ENCODE data around the gene SPATA32. TPM values are rescaled to one million over a fixed set of nuclear protein-coding genes. Genes with fewer than 3 reads are reported as not detected.
"Not testable (repeated sequence)": the region's sequence is repeated elsewhere in the genome, so short reads cannot be mapped to it uniquely, and the experiment has no call there.

SPATA32 gene
- total RNA-seq, 2 experiments from 2014 or later, result 0.53 to 0.65 TPM

DNA sequence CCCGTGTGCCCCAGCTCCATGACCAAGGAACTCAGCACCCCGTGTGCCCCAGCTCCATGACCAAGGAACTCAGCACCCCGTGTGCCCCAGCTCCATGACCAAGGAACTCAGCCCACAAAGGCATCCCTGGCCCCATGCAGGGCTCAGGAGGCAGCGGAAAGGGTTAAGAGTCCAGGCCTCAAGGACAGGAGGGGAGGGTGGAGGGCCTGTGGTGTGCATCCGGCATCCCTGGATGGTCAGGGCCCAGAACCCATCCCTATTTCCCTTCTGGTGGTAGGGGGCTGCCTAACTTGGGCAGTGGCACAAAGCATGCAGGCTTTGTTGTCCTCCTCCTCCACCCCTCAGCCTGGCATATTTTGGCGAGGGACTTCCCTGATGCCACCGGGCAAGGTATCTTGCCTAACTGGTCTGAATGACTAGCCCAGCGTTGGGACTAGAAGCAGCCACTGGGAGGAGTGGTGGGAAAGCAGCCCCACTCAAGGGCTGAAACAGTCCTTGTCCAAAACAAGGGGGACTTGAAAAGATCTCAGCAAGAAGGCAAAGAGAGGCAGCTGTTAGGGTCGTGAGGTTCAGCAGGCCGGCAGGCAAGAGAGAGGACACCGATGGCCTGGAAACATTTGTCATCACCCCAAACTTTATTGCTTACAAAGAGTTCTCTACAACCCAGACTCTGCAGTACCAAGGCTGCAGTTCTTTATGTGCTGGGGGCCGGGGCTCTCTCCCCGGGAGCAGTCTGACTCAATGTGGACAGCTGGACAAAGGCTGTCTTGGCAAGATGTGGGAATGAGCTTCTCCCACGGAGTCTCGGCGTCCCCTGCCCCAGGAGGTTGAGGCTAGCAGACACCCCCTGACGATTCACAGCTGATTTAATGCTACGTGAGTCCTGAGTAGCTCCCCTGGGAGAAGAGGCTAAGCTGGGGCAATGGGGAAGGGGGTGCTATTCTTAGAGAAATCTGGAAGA lies 902 bp upstream of the SPATA32 start:
- POLR2A ChIA-PET, result interaction anchor here (0.6 to 5.2 kb wide), 6 partner anchors 15 to 128 kb away, joined by 3 to 34 read pairs (median 6); partner anchors contain the start of gene HEXIM1
- Mint-ChIP-seq H3K36me3 (peaks cover 4% of the 10 kb centered on the region), H3K27ac (peak overlapping the region; percentile 92), H3K27me3 (no peaks in the 10 kb centered on the region), H3K4me3 (peak overlapping the region; percentile 85), H3K9me3 (no peaks in the 10 kb centered on the region), H3K4me1 (peaks cover 18% of the 10 kb centered on the region)
- DNase-seq (no peak), ATAC-seq (ENCODE audit: low read depth) (no peak)

- Mint-ChIP-seq H3K27me3 (no peaks in the 10 kb centered on the region), H3K36me3 (peaks cover 9% of the 10 kb centered on the region), H3K27ac (peak overlapping the region; percentile 92), H3K4me1 (peaks cover 28% of the 10 kb centered on the region), H3K4me3 (no peak overlapping the region), H3K9me3 (no peaks in the 10 kb centered on the region)
- ATAC-seq (ENCODE audit: low read depth), result no peak
- POLR2A ChIA-PET, result interaction anchor here (0.7 to 1.4 kb wide), 4 partner anchors 12 to 83 kb away, joined by 5 to 15 read pairs (median 6); no protein-coding TSS in a partner anchor
- no peak for DNase-seq
Observed at GRCh38 chr17:45260204-45260783, 1.6 kb downstream of the SPATA32 start.

DNA sequence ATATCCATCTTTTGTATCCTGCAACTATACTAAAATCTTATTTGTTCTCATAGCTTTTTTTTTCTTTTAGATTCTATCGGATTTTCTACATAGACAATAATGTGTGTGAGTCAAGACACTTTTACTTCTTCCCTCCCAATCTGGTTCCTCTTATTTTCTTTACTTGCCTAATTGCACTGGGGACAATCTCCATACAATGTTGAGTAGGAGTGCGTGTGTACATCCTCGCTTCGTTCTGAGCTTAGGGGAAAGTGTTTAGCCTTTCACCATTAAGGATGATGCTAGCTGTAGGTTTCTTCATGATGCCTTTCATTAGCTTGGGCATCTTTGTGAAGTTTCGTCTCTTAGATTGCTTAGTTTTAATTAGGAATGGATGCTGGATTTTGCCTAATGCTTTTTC lies 2.9 kb downstream of the SPATA32 start:
- POLR2A ChIA-PET, result interaction anchor here (1.6 to 2.2 kb wide), 2 partner anchors 11 to 111 kb away, joined by 6 to 17 read pairs; partner anchors contain the start of gene HEXIM1
- ATAC-seq (ENCODE audit: low read depth), result no peak
- no peak overlapping the region for H3K4me3 Mint-ChIP-seq

DNA sequence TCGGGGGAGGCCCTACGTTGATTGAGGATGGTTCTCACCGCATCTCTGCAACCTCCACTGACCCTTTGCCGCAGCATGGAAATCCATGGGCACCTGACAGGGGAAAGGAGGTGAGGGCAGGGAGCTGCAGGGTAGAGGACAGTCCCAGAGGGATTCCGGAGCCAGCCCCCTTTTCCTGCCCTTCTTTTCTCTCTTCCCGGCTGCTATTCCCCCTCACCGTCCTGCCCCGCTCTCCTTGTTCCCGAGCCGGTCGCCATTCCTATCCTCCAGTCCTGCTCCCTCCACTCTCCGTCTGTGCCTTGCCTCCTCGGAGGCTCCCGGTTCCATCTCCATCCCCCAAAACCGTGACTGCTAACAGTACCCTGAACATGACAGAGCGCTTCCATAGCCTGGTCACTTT lies 4.8 kb downstream of the SPATA32 start:
- H3K36me3 Mint-ChIP-seq, result peaks cover 7% of the 10 kb centered on the region
- H3K9me3 Mint-ChIP-seq, result no peaks in the 10 kb centered on the region
- ATAC-seq (ENCODE audit: low read depth) (no peak), DNase-seq (no peak)
- H3K27ac Mint-ChIP-seq, result peak overlapping the region; percentile 11
- H3K27me3 Mint-ChIP-seq, result no peaks in the 10 kb centered on the region
- peaks cover 46% of the 10 kb centered on the region for H3K4me1 Mint-ChIP-seq
- peak overlapping the region; percentile 43 for H3K4me3 Mint-ChIP-seq
- POLR2A ChIA-PET, result interaction anchor here (0.5 to 3.8 kb wide), 5 partner anchors 9 to 310 kb away, joined by 3 to 14 read pairs (median 7); no protein-coding TSS in a partner anchor

More for the DNA sequence above, 2.9 kb downstream of the SPATA32 start:
- no peaks in the 10 kb centered on the region for H3K9me3 Mint-ChIP-seq
- no peak for DNase-seq
- peaks cover 37% of the 10 kb centered on the region for H3K4me1 Mint-ChIP-seq
- peaks cover 11% of the 10 kb centered on the region for H3K36me3 Mint-ChIP-seq
- no peak overlapping the region for H3K27ac Mint-ChIP-seq
- H3K27me3 Mint-ChIP-seq, result no peaks in the 10 kb centered on the region

- peaks cover 48% of the 10 kb centered on the region for H3K4me1 Mint-ChIP-seq
- H3K4me3 Mint-ChIP-seq, result peak overlapping the region; percentile 67
- no peak for DNase-seq
- no peaks in the 10 kb centered on the region for H3K27me3 Mint-ChIP-seq
- ATAC-seq (ENCODE audit: low read depth), result peak; percentile 34
- POLR2A ChIA-PET, result interaction anchor here (0.5 to 3.8 kb wide), 6 partner anchors 9 to 310 kb away, joined by 3 to 14 read pairs (median 6); no protein-coding TSS in a partner anchor
- peaks cover 7% of the 10 kb centered on the region for H3K36me3 Mint-ChIP-seq
- H3K27ac Mint-ChIP-seq, result peak overlapping the region; percentile 77
- H3K9me3 Mint-ChIP-seq, result no peaks in the 10 kb centered on the region
Observed at GRCh38 chr17:45256114-45256966, 5.6 kb downstream of the SPATA32 start.

- H3K36me3 Mint-ChIP-seq, result peaks cover 13% of the 10 kb centered on the region
- DNase-seq, result no peak
- no peaks in the 10 kb centered on the region for H3K9me3 Mint-ChIP-seq
- no peak overlapping the region for H3K4me3 Mint-ChIP-seq
- peaks cover 43% of the 10 kb centered on the region for H3K4me1 Mint-ChIP-seq
- no peak for ATAC-seq (ENCODE audit: low read depth)
- peak overlapping the region; percentile 73 for H3K27ac Mint-ChIP-seq
- H3K27me3 Mint-ChIP-seq, result no peaks in the 10 kb centered on the region
- POLR2A ChIA-PET, result interaction anchor here (1.1 to 3.8 kb wide), 5 partner anchors 8 to 62 kb away, joined by 3 to 14 read pairs (median 4); partner anchors contain the start of gene MAP3K14
Observed at GRCh38 chr17:45255358-45255757, 6.5 kb downstream of the SPATA32 start.

GRCh38 chr17:45253879-45254278 lies 8.0 kb downstream of the SPATA32 start:
- Mint-ChIP-seq H3K4me3 (no peak overlapping the region), H3K27me3 (no peaks in the 10 kb centered on the region), H3K27ac (peak overlapping the region; percentile 52), H3K4me1 (peaks cover 49% of the 10 kb centered on the region), H3K36me3 (peaks cover 21% of the 10 kb centered on the region), H3K9me3 (no peaks in the 10 kb centered on the region)
- ATAC-seq (ENCODE audit: low read depth) (no peak), DNase-seq (no peak)
- POLR2A ChIA-PET, result interaction anchor here (0.8 to 3.8 kb wide), 3 partner anchors 24 to 32 kb away, joined by 3 to 12 read pairs (median 5); partner anchors contain the start of gene FMNL1

DNA sequence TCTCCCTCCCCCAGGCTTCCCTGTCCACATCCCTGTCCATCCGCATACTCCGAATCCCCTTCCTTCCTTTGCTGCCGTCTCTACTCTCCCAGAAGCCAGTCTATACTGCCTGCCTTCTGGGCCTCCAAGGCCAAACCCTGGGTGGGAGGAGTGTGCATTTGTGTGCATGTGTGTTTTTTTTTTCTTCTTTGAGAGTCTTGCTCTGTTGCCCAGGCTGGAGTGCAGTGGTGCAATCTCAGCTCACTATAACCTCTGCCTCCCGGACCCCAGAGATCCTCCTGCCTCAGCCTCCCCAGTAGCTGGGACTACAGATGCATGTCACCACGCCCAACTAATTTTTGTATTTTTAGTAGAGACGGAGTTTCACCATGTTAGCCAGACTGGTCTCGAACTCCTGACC lies 8.7 kb downstream of the SPATA32 start:
- DNase-seq; H3K4me3 Mint-ChIP-seq; ATAC-seq (ENCODE audit: low read depth); H3K9me3 Mint-ChIP-seq; H3K27me3 Mint-ChIP-seq: not testable (repeated sequence)
- Mint-ChIP-seq H3K36me3 (peaks cover 23% of the 10 kb centered on the region), H3K27ac (peak overlapping the region; percentile 52), H3K4me1 (peaks cover 55% of the 10 kb centered on the region)
- POLR2A ChIA-PET, result interaction anchor here (1.9 to 3.8 kb wide), 2 partner anchors 24 to 27 kb away, joined by 5 to 12 read pairs; no protein-coding TSS in a partner anchor

DNA sequence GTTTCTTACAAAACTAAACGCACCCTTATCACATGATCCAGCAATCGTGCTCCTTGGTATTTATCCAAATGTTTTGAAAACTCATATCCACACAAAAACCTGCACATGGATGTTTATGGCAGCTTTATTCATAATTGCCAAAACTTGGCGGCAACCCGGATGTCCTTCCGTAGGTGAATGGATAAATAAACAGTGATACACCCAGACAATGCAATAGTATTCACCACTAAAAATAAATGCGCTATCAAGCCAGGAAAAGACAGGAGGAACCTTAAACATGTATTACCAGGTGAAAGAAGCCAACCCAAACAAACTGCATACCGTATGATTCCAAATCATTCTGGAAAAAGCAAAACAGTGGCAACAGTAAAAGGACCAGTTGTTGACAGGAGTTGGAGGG lies 10.0 kb downstream of the SPATA32 start:
- no peak for DNase-seq
- POLR2A ChIA-PET, result interaction anchor here (0.8 to 9.4 kb wide), 2 partner anchors 22 to 137 kb away, joined by 7 to 91 read pairs; no protein-coding TSS in a partner anchor
- peaks cover 22% of the 10 kb centered on the region for H3K36me3 Mint-ChIP-seq
- H3K4me1 Mint-ChIP-seq, result peaks cover 57% of the 10 kb centered on the region
- no peak overlapping the region for H3K27ac Mint-ChIP-seq
- H3K4me3 Mint-ChIP-seq, result no peak overlapping the region
- H3K27me3 Mint-ChIP-seq, result no peaks in the 10 kb centered on the region
- H3K9me3 Mint-ChIP-seq, result no peaks in the 10 kb centered on the region
- no peak for ATAC-seq (ENCODE audit: low read depth)

DNA sequence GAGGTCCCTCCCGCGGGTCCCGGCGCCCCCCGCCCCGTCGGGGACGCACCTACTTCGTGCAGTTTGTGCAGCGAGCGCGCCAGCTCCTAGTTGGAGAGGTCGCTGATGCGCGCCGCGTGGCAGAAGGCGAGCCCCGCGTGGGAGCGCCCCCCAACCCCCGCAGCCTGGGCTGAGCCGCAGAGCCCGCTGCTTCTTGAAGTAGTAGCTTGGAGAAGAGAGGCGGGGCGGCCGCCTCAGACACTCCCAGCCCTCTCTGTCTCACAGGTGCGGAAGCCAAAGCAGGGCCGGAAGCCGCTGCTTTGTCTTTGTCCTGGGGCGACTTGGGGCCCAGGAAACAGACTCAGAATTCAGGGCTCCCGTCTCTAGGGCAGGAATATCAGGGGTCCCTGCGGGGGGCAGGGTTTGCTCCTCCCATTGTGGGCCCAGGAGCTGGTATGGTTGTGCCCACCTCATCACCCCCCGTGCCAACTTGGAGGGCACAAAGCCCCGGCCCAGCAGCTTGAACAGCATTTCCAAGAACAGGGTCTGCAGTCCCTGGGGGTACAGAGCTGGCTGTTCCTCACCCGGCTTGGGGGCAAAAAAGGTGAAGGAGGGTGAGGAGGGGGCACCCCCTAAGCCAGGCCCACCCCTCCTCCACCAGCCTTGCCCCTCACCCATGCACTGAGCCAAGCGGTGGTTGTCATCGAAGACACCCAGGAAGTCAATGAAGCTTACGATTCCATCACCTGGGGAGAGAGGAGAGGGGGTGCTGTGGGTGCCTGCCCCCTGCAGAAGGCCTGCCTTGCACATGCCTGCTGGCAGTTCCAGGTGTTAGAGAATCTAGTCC lies 13.5 kb downstream of the SPATA32 start:
- Mint-ChIP-seq H3K36me3 (peaks cover 25% of the 10 kb centered on the region), H3K4me1 (peaks cover 53% of the 10 kb centered on the region), H3K4me3 (peak overlapping the region; percentile 92), H3K27ac (peak overlapping the region; percentile 96), H3K27me3 (no peaks in the 10 kb centered on the region), H3K9me3 (no peaks in the 10 kb centered on the region)
- POLR2A ChIA-PET, result interaction anchor here (0.5 to 9.4 kb wide), 25 partner anchors 8 to 184 kb away, joined by 3 to 187 read pairs (median 6); partner anchors contain the start of genes ACBD4, ARHGAP27, FMNL1 and HEXIM1
- peak; percentile 81 for ATAC-seq (ENCODE audit: low read depth)
- DNase-seq, result peak; percentile 84

GRCh38 chr17:45247429-45248131 lies 14.3 kb downstream of the SPATA32 start:
- ATAC-seq (ENCODE audit: low read depth), result peak; percentile 81
- peaks cover 25% of the 10 kb centered on the region for H3K36me3 Mint-ChIP-seq

More at GRCh38 chr17:45247429-45248131, 14.3 kb downstream of the SPATA32 start:
- POLR2A ChIA-PET, result interaction anchor here (0.6 to 9.4 kb wide), 21 partner anchors 9 to 185 kb away, joined by 3 to 187 read pairs (median 8); partner anchors contain the start of genes ARHGAP27, FMNL1, HEXIM1 and HEXIM2
- Mint-ChIP-seq H3K4me3 (peak overlapping the region; percentile 92), H3K27ac (peak overlapping the region; percentile 97), H3K9me3 (no peaks in the 10 kb centered on the region), H3K27me3 (no peaks in the 10 kb centered on the region), H3K4me1 (peaks cover 47% of the 10 kb centered on the region)
- DNase-seq, result peak; percentile 98
